ENCODE measurements around the gene DOCK2.
"Not testable (repeated sequence)": the region's sequence is repeated elsewhere in the genome, so short reads cannot be mapped to it uniquely, and the experiment has no call there.

DOCK2 gene

GRCh38 chr5:169751490-169751889 is 114.4 kb downstream of the DOCK2 start:
- Histone ChIP-seq H3K27me3 (ENCODE audit: low read depth) (no peaks in the 10 kb centered on the region), H3K4me1 (no peaks in the 10 kb centered on the region), H3K36me3 (replicated peaks) (no peaks in the 10 kb centered on the region), H3K9me3 (no peaks in the 10 kb centered on the region), H3K4me3 (no peak overlapping the region)
- no peak for DNase-seq (ENCODE audit: low spot score in 2 of 2)
- in situ Hi-C loops (cut with MboI; ENCODE audit: low sequenced_read_pairs), result no loop called here

GRCh38 chr5:169752566-169752965 is 115.5 kb downstream of the DOCK2 start:
- H3K36me3 ChIP-seq (replicated peaks); H3K9me3 ChIP-seq; H3K27me3 ChIP-seq (ENCODE audit: low read depth); H3K4me3 ChIP-seq; in situ Hi-C loops (cut with MboI; ENCODE audit: low sequenced_read_pairs); H3K4me1 ChIP-seq; DNase-seq (ENCODE audit: low spot score in 2 of 2): not testable (repeated sequence)

DNA sequence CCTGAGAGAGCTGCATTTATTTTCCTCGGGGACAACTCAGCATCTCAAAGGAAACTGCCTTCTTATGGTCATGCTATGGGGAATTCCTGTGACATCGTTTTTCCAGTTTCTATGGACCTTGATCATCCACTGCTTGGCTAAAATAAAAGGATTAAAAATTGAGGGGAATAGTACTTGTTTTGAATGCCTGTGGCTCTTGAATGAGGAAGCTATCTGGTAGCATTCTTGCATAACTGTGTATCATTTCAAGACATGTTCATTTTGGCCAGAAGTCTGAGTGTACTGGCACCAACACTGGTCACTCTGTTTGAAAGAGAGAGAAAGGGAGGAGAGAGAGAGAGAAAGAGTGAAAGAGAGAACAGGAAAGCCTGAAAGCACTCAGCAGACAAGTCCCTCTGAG is 116.7 kb downstream of the DOCK2 start:
- in situ Hi-C loops (cut with MboI; ENCODE audit: low sequenced_read_pairs), result no loop called here
- Histone ChIP-seq H3K4me3 (no peak overlapping the region), H3K9me3 (no peaks in the 10 kb centered on the region), H3K27me3 (ENCODE audit: low read depth) (no peaks in the 10 kb centered on the region), H3K4me1 (no peaks in the 10 kb centered on the region), H3K36me3 (replicated peaks) (no peaks in the 10 kb centered on the region)
- DNase-seq (ENCODE audit: low spot score in 2 of 2), result no peak

- no peak for DNase-seq (ENCODE audit: low spot score in 2 of 2)
- in situ Hi-C loops (cut with MboI; ENCODE audit: low sequenced_read_pairs), result no loop called here
- H3K4me3 ChIP-seq, result no peak overlapping the region
- no peaks in the 10 kb centered on the region for H3K4me1 ChIP-seq
- no peaks in the 10 kb centered on the region for H3K36me3 ChIP-seq (replicated peaks)
- no peaks in the 10 kb centered on the region for H3K9me3 ChIP-seq
- no peaks in the 10 kb centered on the region for H3K27me3 ChIP-seq (ENCODE audit: low read depth)
These were observed 117.7 kb downstream of the DOCK2 start for GRCh38 chr5:169754737-169755136.

- no peaks in the 10 kb centered on the region for H3K4me1 ChIP-seq
- in situ Hi-C loops (cut with MboI; ENCODE audit: low sequenced_read_pairs), result no loop called here
- no peaks in the 10 kb centered on the region for H3K36me3 ChIP-seq (replicated peaks)
- H3K9me3 ChIP-seq, result no peaks in the 10 kb centered on the region
- no peak for DNase-seq (ENCODE audit: low spot score in 2 of 2)
- H3K27me3 ChIP-seq (ENCODE audit: low read depth), result no peaks in the 10 kb centered on the region
- H3K4me3 ChIP-seq, result no peak overlapping the region
These were observed 119.1 kb downstream of the DOCK2 start for GRCh38 chr5:169756071-169756765.

GRCh38 chr5:169757016-169757415 is 119.9 kb downstream of the DOCK2 start:
- in situ Hi-C loops (cut with MboI; ENCODE audit: low sequenced_read_pairs), result no loop called here
- no peaks in the 10 kb centered on the region for H3K36me3 ChIP-seq (replicated peaks)

DNA sequence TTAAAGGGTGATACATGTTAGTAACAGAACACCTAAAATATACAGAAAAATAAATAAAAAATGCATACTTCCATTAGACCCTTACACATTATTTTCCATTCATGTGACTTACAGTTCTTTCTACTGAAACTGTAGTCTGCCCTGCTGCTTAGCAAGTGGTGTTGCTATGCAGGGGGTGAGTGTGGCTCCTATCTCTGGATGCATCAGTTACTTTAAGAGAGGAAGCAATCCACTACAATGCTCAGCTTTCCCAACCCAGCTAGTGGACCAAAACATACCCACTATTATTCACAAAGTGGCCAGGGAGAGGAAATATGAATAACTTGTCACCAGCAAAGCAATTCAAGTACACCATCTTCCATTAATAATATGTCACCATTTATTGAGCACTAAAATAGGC is 121.8 kb downstream of the DOCK2 start:
- Histone ChIP-seq H3K27me3 (ENCODE audit: low read depth) (no peaks in the 10 kb centered on the region), H3K36me3 (replicated peaks) (no peaks in the 10 kb centered on the region), H3K4me1 (no peaks in the 10 kb centered on the region), H3K9me3 (no peaks in the 10 kb centered on the region), H3K4me3 (no peak overlapping the region)
- in situ Hi-C loops (cut with MboI; ENCODE audit: low sequenced_read_pairs), result no loop called here
- DNase-seq (ENCODE audit: low spot score in 2 of 2), result no peak

More at GRCh38 chr5:169757016-169757415, 119.9 kb downstream of the DOCK2 start:
- Histone ChIP-seq H3K4me3 (no peak overlapping the region), H3K4me1 (no peaks in the 10 kb centered on the region), H3K27me3 (ENCODE audit: low read depth) (no peaks in the 10 kb centered on the region), H3K9me3 (no peaks in the 10 kb centered on the region)
- no peak for DNase-seq (ENCODE audit: low spot score in 2 of 2)

DNA sequence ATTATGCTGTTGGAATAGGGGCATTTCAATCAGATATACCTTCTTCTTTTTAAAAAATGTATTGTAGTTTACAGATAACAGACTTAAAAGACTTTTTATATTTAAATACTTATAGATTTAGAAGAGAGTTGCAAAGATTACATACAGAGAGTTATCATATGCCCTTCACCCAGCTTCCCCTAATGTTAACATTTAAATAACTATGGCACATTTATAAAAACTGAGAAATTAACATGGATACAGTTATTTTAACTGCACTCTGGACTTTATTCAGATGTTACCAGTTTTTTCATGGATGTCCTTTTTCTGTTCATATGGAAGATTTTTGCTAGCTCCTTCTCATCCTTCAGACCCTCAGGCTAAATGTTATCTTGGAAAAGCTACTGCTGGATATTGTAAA is 123.2 kb downstream of the DOCK2 start:
- Histone ChIP-seq H3K36me3 (replicated peaks) (no peaks in the 10 kb centered on the region), H3K4me1 (no peaks in the 10 kb centered on the region), H3K4me3 (no peak overlapping the region), H3K9me3 (no peaks in the 10 kb centered on the region), H3K27me3 (ENCODE audit: low read depth) (no peaks in the 10 kb centered on the region)
- DNase-seq (ENCODE audit: low spot score in 2 of 2), result no peak
- in situ Hi-C loops (cut with MboI; ENCODE audit: low sequenced_read_pairs), result no loop called here

- H3K4me1 ChIP-seq, result no peaks in the 10 kb centered on the region
These were observed 125.4 kb downstream of the DOCK2 start for GRCh38 chr5:169762338-169763095.

GRCh38 chr5:169763376-169764017 is 126.4 kb downstream of the DOCK2 start:
- H3K27me3 ChIP-seq (ENCODE audit: low read depth), result no peaks in the 10 kb centered on the region
- in situ Hi-C loops (cut with MboI; ENCODE audit: low sequenced_read_pairs), result no loop called here
- no peaks in the 10 kb centered on the region for H3K36me3 ChIP-seq (replicated peaks)
- H3K4me3 ChIP-seq, result no peak overlapping the region
- no peak for DNase-seq (ENCODE audit: low spot score in 2 of 2)
- H3K4me1 ChIP-seq, result no peaks in the 10 kb centered on the region
- no peaks in the 10 kb centered on the region for H3K9me3 ChIP-seq

More at GRCh38 chr5:169762338-169763095, 125.4 kb downstream of the DOCK2 start:
- Histone ChIP-seq H3K4me3 (no peak overlapping the region), H3K36me3 (replicated peaks) (no peaks in the 10 kb centered on the region), H3K27me3 (ENCODE audit: low read depth) (no peaks in the 10 kb centered on the region), H3K9me3 (no peaks in the 10 kb centered on the region)
- DNase-seq (ENCODE audit: low spot score in 2 of 2), result no peak
- in situ Hi-C loops (cut with MboI; ENCODE audit: low sequenced_read_pairs), result no loop called here

DNA sequence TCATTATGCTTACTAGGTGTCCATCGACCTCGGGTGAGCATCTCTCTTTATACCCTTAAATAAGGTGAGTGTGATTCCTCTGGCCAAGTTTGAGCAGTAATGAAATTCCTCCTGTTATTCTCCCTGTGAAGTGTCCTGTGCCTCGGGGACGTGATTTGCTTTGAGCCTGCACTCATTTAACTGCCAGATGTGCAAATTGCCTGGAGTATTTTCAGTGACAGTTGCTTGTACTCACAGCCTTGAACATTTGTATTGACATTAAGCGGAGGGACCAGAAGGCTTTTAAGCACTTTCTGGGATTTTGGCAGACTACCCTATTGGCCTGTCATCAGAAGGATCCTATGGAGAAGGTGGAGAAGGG is 126.9 kb downstream of the DOCK2 start:
- in situ Hi-C loops (cut with MboI; ENCODE audit: low sequenced_read_pairs), result no loop called here
- no peak for DNase-seq (ENCODE audit: low spot score in 2 of 2)
- H3K4me1 ChIP-seq, result no peaks in the 10 kb centered on the region

GRCh38 chr5:169765176-169765996 is 128.3 kb downstream of the DOCK2 start:
- no peaks in the 10 kb centered on the region for H3K27me3 ChIP-seq (ENCODE audit: low read depth)
- no peak for DNase-seq (ENCODE audit: low spot score in 2 of 2)
- no peak overlapping the region for H3K4me3 ChIP-seq
- no peaks in the 10 kb centered on the region for H3K4me1 ChIP-seq
- H3K36me3 ChIP-seq (replicated peaks), result no peaks in the 10 kb centered on the region
- in situ Hi-C loops (cut with MboI; ENCODE audit: low sequenced_read_pairs), result no loop called here
- H3K9me3 ChIP-seq, result no peaks in the 10 kb centered on the region

More for the DNA sequence above, 126.9 kb downstream of the DOCK2 start:
- Histone ChIP-seq H3K9me3 (no peaks in the 10 kb centered on the region), H3K27me3 (ENCODE audit: low read depth) (no peaks in the 10 kb centered on the region), H3K4me3 (no peak overlapping the region), H3K36me3 (replicated peaks) (no peaks in the 10 kb centered on the region)

DNA sequence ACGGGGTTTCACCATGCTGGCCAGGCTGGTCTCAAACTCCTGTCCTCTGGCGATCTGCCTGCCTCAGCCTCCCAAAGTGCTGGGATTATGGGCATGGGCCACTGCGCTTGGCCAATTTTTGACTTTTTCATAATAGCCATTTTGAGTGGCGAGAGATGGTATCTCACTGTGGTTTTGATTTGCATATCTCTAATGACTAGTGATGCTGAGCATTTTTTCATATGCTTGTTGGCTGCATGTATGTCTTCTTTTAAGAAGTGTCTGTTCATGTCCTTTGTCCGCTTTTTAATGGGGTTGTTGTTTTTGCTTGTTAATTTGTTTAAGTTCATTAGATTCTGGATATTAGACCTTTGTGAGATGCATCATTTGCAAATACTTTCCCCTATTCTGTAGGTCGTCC is 129.9 kb downstream of the DOCK2 start:
- H3K4me1 ChIP-seq; H3K4me3 ChIP-seq; H3K9me3 ChIP-seq; H3K36me3 ChIP-seq (replicated peaks); in situ Hi-C loops (cut with MboI; ENCODE audit: low sequenced_read_pairs); DNase-seq (ENCODE audit: low spot score in 2 of 2); H3K27me3 ChIP-seq (ENCODE audit: low read depth): not testable (repeated sequence)

All from HAP-1 (cell line).